GM19328 (cell line): ENCODE data around the gene PIP4K2B.

Experiments used
- ATAC-seq: cut with Tn5 transposase; IDR thresholded peaks from one replicate; pipeline ENCODE4 v1.9.1; 2021; ENCODE audit warnings: mild to moderate bottlenecking, moderate library complexity; ENCODE audit not compliant: unreplicated experiment

PIP4K2B gene

DNA sequence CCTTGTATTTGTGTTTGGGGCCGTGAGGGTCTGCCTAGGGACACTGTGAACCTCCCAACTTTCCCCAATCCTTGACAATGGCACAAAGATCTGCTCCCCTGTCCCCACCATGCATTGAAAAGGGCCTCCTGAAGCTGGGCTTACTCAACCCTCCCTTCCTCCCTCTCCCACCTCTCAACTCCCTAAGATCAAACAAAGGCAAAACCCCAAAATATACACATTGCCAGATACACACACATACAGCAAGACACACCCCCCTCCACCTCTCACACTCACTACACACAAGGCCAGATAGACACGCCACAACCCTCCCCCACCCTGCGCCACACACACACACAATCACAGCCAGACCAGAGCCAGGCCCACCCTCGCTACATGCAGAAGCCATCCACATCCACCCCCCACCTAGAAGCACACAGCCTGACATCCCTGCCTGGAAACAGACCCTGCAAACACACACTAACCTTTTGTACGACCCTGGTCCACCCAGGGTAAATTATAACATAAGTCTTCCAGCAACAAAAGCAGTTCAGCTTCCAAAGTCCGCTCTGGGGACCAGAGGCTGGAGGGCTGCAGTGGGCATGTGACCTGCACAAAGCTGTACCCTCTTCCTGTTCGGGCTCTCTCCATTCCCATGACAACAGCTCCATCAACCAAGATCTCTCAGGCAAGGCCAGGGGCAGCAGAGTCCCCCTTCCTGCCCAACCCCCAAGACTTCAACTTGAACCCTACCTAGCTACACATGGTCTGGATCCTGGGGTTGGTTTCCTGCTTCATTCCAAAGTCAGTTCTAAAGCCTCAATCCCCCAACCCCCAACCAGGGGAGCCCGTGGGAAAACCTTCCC lies 53.1 kb downstream of the PIP4K2B start:
- ATAC-seq: no peak

- ATAC-seq: no peak
Observed at GRCh38 chr17:38745545-38745944, 53.8 kb downstream of the PIP4K2B start.

DNA sequence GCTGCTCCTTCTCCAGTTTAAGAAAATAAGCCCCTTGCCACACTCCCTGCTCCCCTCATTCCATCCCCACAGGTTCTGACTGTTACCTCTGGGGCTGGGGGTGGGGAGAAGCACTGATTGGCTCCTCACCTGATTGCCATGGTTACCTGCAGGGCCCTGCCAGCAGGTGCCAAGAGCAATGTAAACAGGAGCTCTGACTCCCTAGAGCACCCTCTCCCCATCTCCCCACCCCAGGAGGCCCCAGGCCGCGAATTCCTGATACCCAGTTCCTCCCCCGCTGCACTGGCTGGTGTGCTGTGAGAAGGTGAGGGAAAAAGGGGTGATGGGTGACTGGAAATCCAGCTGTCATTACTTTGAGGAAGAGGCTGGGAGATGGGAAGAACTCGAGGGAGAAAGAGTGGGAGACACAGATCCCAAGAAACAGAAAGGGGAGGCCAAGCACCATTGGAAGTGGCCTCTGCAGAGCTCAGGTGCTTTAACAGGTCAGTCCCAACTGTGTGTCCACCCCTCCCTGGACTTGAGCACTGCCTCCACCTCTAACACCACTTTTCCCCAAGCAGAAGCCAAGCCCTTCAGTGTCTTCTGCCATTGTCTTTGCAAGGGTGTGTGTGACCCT lies 55.7 kb downstream of the PIP4K2B start:
- ATAC-seq: no peak

DNA sequence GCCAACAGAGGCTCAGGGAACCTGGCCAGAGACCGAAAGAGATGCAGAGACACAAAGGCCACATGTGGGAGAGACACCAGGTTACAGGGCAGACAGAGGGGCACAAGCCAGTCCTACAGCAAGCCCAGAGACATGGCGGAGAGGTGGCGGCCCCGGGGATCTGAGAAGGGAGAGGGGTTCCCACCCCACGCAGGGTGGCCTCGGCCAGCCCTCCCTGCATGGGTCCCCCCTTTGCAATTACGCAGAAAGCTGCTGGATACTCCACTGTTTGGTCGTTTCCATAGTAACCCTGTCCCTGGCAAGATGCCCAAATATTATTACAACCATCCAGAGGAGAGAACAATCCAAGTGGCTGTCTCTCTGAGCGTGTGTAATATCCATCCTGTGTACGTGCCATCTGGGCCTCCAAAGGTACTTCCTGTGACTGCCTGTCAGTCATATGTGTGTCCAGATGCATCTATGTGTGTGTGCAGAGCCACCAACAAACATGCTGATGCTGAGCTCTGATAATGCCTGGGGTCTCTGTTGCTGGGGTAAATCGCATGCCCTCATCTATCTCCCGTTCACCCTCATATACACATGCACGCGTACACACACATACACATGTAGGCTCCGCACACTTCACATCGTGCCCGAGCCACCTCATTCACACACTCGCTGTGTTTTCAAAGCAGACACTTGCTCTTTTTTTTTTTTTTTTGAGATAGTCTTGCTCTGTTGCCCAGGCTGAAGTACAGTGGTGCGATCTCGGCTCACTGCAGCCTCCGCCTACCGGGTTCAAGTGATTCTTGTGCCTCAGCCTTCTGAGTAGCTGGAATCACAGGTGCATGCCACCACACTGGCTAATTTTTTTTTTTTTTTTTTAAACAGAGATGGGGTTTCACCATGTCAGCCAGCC lies 56.7 kb downstream of the PIP4K2B start:
- ATAC-seq: no peak

GRCh38 chr17:38741921-38742410 lies 57.4 kb downstream of the PIP4K2B start:
- ATAC-seq: no peak

- no peak for ATAC-seq
Observed at GRCh38 chr17:38741461-38741860, 57.9 kb downstream of the PIP4K2B start.

GRCh38 chr17:38740806-38741205 lies 58.5 kb downstream of the PIP4K2B start:
- no peak for ATAC-seq

DNA sequence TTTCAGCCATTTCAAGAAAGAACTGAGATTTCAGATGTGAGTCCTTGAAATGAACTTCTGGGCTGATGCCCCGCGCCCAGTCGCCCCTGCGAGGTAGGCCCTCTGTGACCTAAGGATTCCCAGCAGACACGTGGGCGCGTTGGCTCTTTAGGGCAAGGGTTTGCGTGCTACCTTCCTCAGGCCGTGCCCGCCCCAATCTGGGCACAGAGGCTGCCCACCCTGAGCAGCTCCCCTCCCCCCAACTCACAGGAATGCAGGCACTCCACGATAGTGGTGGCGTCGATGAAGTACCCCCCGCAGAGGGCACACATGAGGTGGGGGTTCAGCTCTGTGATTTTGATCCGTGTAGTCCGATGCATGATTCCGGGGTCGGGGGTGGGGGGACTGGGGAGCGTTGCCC lies 59.3 kb downstream of the PIP4K2B start:
- ATAC-seq: no peak

DNA sequence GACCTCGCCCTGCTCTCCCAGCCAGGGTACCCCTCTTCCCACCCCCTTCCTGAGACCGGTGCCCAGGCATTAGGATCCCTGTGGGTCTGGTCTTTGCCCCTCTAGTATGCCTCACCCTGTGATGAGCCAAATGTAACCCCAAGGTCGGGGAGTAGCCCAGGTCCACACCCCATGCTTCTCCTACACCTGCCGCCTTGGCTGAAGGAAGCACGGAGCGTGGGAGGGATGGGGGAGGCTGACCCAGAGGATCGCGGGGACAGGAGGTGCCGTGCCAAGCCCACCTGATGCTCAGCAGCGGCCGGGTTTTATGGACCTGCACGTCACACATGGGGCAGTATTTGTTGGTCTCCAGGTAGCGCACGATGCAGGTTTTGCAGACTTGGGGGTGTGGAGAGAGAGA lies 60.1 kb downstream of the PIP4K2B start:
- no peak for ATAC-seq

DNA sequence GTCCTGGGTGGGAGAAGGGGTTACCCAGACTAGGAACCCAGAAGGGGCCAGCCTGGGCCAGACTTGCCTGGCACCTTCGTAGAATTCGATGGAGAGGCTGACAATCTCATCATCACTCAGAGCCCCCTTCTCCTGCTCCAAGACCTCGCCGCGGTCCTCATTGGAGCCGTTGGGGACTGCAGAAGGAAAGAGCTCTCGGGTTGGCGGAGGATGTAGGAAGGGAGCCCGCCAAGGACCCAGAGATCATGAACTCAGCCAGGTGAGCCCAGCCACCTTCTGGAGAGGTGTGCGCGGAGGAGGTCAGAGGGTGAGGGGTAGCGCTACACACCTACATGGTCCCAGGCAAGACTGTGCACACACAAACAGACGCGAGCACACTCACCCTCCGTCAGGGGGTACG lies 60.7 kb downstream of the PIP4K2B start:
- ATAC-seq: no peak

- no peak for ATAC-seq
Observed at GRCh38 chr17:38738007-38738662, 61.2 kb downstream of the PIP4K2B start.

DNA sequence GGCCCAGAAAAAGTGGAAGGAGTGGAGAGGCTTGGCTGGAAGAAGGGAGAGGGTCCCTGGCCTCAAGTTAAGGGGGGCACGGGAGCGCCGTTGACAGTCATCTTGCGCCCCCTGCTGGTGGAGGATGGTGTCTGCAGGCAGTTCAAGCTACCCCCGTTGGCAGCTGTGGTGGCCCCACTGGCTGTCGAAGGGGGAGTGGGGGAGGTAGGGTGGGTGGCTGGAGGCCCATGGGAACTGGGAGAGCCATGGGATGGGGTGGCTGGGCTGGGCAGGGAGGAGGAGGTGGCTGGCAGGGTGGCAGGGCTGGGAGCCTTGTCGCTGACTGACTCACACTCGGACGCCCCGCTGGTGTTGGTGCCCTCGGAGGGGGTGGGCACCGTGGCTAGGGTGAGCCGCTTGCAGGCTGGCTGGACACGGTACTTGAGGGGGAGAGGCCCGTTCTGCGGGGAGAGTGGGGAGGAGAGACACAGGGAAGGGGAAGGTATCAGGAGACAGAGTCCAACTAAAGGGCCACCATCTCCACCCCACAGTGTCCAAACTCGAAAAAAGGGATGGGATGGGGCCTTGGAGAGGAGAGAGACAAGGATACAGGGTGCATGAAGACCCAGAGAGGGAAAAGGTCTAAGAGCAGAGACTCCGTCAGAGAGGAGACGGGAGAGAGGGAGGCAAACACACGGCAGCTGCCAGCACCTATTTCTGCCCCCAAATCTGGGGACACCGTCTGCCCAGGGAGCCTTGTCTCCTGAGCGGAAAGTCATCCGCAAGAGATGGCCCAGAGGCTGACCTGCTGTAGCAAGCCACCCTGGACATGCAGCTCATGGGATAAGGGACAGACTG lies 64.0 kb downstream of the PIP4K2B start:
- no peak for ATAC-seq

DNA sequence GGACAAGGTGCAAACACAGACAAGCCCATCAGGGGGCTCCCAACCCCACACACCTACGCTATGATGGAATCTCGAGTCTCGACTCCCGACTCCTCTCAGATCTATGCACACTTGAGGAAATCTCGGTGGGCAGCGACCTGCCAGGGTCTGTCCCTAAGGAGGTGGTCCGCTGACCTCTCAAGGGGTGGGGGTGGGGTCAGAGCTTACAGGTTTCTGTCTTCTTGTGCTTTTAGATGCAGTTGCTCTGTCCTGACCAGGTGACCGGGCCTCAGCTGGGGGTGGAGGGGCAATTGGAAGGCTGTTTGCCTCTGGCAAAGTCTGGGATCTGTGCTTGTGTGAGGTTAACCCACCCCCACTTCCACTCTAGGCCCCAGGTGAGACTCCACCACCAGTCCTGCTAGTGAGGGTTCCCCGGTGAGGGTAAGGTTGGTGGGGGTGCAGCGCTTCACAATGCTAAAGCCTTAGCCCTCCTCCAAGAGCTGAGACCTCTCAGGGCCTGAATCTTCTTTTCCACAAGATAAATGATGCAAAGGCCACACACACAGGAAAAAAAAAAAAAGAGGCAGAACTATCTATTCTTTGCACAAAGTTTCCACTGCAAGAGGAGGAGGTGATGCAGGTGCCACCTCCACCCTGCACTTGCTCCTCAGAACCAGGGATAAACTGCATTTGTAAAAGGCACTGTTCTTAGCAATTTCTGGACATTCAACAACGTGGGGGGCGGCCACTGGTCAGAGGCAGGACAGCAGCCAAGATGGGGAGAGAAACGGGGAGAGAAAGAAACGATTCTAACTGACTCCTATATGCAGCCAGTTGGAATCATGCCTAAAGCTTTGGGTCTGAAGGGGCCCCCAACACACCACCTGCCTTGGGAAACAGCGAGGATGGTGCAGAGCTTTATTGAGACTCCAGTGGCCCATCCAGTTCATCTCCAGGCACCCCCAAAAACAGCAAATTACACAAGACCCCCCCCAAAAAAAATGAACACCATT lies 65.1 kb downstream of the PIP4K2B start:
- no peak for ATAC-seq

DNA sequence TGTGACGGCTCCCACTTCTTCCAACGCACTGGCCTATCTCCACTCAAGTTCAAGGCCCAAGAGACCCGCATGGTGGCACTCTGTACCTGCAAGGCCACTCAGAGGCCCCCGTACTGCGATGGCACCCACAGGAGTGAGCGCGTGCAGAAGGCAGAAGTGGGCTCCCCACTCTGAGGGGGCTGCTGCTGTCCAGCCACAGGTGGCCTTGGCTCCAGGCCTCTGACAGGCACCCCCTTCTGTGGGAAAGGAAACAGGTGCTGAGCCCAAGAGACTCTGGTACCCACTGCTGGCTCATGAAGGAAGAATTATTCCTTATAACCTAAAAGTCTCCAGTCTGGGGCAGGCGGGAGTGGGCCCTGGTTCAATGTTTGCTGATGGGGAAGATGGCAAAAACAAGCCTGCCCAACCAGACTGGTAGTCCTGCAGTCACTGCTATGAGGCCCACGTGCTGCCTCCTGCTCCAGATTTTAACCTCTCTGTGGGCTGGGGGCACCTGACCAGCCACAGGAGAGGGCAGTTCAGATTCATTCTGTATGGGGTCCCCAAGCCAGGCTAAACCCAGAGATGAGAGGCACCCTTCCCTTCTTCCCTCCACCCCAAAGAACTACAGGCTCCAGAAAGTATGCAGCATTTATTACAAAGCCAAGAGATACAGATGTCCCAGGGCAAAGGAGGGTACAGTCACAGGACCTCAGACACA lies 65.9 kb downstream of the PIP4K2B start:
- ATAC-seq: no peak

DNA sequence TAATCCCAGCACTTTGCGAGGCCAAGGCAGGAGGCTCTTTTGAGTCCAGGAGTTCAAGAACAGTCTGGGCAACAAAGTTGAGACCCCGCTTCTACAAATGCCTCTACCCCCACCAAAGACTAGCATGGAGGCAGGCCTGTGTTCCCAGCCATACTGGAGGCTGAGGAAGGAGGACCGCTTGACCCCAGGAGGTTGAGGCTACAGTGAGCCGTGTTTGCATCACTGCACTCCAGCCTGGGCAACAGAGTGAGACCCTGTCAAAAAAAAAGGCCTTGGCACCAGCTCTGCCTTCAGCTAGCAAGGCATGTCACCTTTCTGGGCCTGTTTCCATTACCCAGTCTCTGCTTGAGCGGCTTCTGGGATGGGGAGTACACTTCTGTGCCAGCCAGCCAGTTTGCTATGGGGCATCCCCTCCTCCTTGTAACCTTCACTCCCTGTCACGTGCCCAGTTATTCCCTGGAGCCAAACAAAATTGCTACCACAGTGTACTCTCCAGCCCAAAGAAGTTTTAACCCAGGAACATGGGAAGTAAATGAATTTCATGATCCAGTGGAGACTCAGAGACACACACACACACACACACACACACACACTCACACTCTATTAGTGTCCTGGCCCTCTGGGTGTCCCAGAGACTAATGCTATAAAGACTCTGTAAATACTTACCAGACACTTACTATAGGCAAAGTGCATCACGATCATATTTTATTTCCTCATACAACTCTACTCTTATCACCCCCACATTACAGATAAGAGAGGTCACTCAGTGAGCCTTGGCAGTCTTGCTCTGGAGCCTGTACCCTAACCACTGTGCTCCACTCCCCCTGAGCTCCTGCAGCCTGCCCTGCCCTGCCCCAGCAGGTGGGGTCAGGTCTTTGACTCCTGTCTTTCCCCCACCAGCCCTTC lies 66.7 kb downstream of the PIP4K2B start:
- no peak for ATAC-seq

GRCh38 chr17:38731526-38732294 lies 67.6 kb downstream of the PIP4K2B start:
- ATAC-seq: no peak
